Right ventricle myocardium inferior (tissue), 1 donor: ENCODE results near the gene ATF2. TPM values are rescaled to one million over a fixed set of nuclear protein-coding genes. Genes with fewer than 3 reads are reported as not detected.
A peak's percentile ranks its signal among the peaks of the same experiment; 100 is the strongest.

Experiments used
- ATAC-seq: fragments of 200-7000 bp; cut with Tn5 transposase; one replicate; pipeline ENCODE4 v1.9.1; 2020; ENCODE audit warnings: mild to moderate bottlenecking, moderate library complexity
- DNase-seq: peaks from one replicate; pipeline ENCODE4 v3.0.0; 2021; ENCODE audit errors: missing footprints
- intact Hi-C: fragments of 100-400 bp; cut with DNase I; formaldehyde crosslinking; loops from one replicate; pipeline ENCODE4 v1.11.0; 2022
- microRNA-seq: library from miRNA; unstranded; fragments of <30 nt; microRNA quantifications from one replicate; pipeline ENCODE4 v1.2.0, GENCODE V29; 2020
- total RNA-seq: library from RNA; stranded (reverse); fragmentation: NEBNext Ultra II Directional; extraction: Animal tissue kit (Norgen Biotek cat#: 25700); gene quantifications from one replicate; pipeline ENCODE4 v1.2.1, GENCODE V29; 2021
- donor health status: DM: no; HTN: yes; CAD: no; lungs with severe emphysema.

Gene ATF2
- total RNA-seq, 1 donor from 2014 or later: 27.6 TPM

- ATAC-seq: no peak
- DNase-seq: no peak
- intact Hi-C loops: loop anchor here (10.0 kb wide), 1 partner anchor 245 kb away; no protein-coding TSS in a partner anchor
Observed at GRCh38 chr2:175039490-175039889, 128.5 kb downstream of the ATF2 start.

GRCh38 chr2:175039031-175039430 is 129.0 kb downstream of the ATF2 start:
- DNase-seq (no peak), ATAC-seq (no peak)
- intact Hi-C loops: loop anchor here (10.0 kb wide), 1 partner anchor 246 kb away; no protein-coding TSS in a partner anchor

GRCh38 chr2:175037941-175038340 is 130.1 kb downstream of the ATF2 start:
- ATAC-seq (no peak), DNase-seq (no peak)
- intact Hi-C loops: loop anchor here (10.0 kb wide), 1 partner anchor 247 kb away; no protein-coding TSS in a partner anchor

- no peak for ATAC-seq
Observed at GRCh38 chr2:175036582-175037018, 131.4 kb downstream of the ATF2 start.

GRCh38 chr2:175035806-175036205 is 132.2 kb downstream of the ATF2 start:
- no peak for DNase-seq
- ATAC-seq: no peak
- intact Hi-C loops: loop anchor here (10.0 kb wide), 1 partner anchor 249 kb away; no protein-coding TSS in a partner anchor

More at GRCh38 chr2:175036582-175037018, 131.4 kb downstream of the ATF2 start:
- intact Hi-C loops: loop anchor here (10.0 kb wide), 1 partner anchor 248 kb away; no protein-coding TSS in a partner anchor
- no peak for DNase-seq

- ATAC-seq (no peak), DNase-seq (no peak)
- intact Hi-C loops: loop anchor here (10.0 kb wide), 1 partner anchor 250 kb away; no protein-coding TSS in a partner anchor
Observed at GRCh38 chr2:175034716-175035115, 133.3 kb downstream of the ATF2 start.

GRCh38 chr2:175030380-175031271 is 137.4 kb downstream of the ATF2 start:
- ATAC-seq (peak; percentile 52), DNase-seq (no peak)
- intact Hi-C loops: loop anchor here (10.0 kb wide), 1 partner anchor 254 kb away; no protein-coding TSS in a partner anchor

- DNase-seq: no peak
- ATAC-seq: no peak
- intact Hi-C loops: no loop called here
Observed at GRCh38 chr2:175027755-175028154, 140.2 kb downstream of the ATF2 start.

GRCh38 chr2:175026385-175026784 is 141.6 kb downstream of the ATF2 start:
- no peak for DNase-seq
- intact Hi-C loops: no loop called here
- no peak for ATAC-seq

- ATAC-seq (no peak), DNase-seq (no peak)
- intact Hi-C loops: no loop called here
Observed at GRCh38 chr2:175025946-175026345, 142.1 kb downstream of the ATF2 start.

GRCh38 chr2:175025233-175025632 is 142.8 kb downstream of the ATF2 start:
- ATAC-seq (no peak), DNase-seq (no peak)
- intact Hi-C loops: no loop called here

- intact Hi-C loops: no loop called here
- no peak for ATAC-seq
Observed at GRCh38 chr2:175022923-175023322, 145.1 kb downstream of the ATF2 start.

More at GRCh38 chr2:175022923-175023322, 145.1 kb downstream of the ATF2 start:
- DNase-seq: no peak

Small RNA genes within 50 kb of the gene (microRNA-seq; reads per million reads assigned to microRNA genes)
- not detected for gene MIR933

Other genes starting within 250 kb of the ATF2 start
- gene CHN1, start 162.8 kb downstream of the ATF2 start, total RNA-seq: 11.7 TPM
- 1,232 TPM for gene ATP5MC3, start 13.5 kb upstream of the ATF2 start, total RNA-seq